ENCODE measurements around the gene VTI1A. TPM values are rescaled to one million over a fixed set of nuclear protein-coding genes. Genes with fewer than 3 reads are reported as not detected.

The VTI1A gene
- polyA plus RNA-seq, 1 donor from 2014 or later: 28.7 TPM

DNA sequence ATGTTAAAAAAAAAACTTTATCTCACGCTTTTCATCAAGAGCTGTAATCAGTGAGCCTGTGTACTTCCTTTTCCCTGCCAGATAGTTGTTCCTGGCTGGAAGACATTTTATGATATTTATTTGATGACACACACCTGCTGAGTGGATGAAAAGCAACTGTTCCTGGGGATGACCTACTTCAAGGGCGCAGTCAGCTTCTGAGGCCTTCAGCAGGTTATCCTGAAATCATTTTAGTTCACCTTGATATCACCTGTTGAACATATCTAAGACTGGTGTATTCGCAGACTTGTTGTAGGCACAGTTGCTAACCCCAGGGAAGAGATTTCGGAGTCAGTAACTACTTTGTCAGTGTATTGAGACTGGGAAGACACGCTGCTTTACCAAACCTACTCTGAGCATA lies 268.6 kb downstream of the VTI1A start:
- no peaks in the 10 kb centered on the region for H4K20me1 ChIP-seq (ENCODE audit: insufficient read depth)

GRCh38 chr10:112716076-112716475 lies 269.1 kb downstream of the VTI1A start:
- Histone ChIP-seq H2AFZ (ENCODE audit: low read depth, low read length) (no peak overlapping the region), H3K36me3 (ENCODE audit: insufficient read depth, low read length) (no peaks in the 10 kb centered on the region), H3K9me3 (ENCODE audit: low read length) (no peaks in the 10 kb centered on the region), H3K9ac (ENCODE audit: low read length) (no peak overlapping the region), H3K27me3 (ENCODE audit: insufficient read depth, low read depth, low read length) (no peaks in the 10 kb centered on the region), H3K4me3 (ENCODE audit: low read length) (no peak overlapping the region), H3K9me2 (ENCODE audit: insufficient read depth, low read length) (no peaks in the 10 kb centered on the region), H3K27ac (ENCODE audit: low read length) (no peak overlapping the region), H3F3A (ENCODE audit: insufficient read depth, low read length, poor library complexity, severe bottlenecking) (no peaks in the 10 kb centered on the region), H4K20me1 (ENCODE audit: insufficient read depth) (no peaks in the 10 kb centered on the region), H3K79me2 (replicated peaks; ENCODE audit: insufficient read depth, low read length) (no peaks in the 10 kb centered on the region), H3K4me2 (ENCODE audit: low read length) (no peak overlapping the region)
- TF ChIP-seq CTCF (IDR thresholded peaks at IDR 0.05; ENCODE audit: poor library complexity, severe bottlenecking) (no peak), POLR2AphosphoS5 (IDR thresholded peaks at IDR 0.05) (no peak), TAF1 (IDR thresholded peaks at IDR 0.05; ENCODE audit: low read depth) (no peak)
- TF ChIP-seq, protein P1, sequence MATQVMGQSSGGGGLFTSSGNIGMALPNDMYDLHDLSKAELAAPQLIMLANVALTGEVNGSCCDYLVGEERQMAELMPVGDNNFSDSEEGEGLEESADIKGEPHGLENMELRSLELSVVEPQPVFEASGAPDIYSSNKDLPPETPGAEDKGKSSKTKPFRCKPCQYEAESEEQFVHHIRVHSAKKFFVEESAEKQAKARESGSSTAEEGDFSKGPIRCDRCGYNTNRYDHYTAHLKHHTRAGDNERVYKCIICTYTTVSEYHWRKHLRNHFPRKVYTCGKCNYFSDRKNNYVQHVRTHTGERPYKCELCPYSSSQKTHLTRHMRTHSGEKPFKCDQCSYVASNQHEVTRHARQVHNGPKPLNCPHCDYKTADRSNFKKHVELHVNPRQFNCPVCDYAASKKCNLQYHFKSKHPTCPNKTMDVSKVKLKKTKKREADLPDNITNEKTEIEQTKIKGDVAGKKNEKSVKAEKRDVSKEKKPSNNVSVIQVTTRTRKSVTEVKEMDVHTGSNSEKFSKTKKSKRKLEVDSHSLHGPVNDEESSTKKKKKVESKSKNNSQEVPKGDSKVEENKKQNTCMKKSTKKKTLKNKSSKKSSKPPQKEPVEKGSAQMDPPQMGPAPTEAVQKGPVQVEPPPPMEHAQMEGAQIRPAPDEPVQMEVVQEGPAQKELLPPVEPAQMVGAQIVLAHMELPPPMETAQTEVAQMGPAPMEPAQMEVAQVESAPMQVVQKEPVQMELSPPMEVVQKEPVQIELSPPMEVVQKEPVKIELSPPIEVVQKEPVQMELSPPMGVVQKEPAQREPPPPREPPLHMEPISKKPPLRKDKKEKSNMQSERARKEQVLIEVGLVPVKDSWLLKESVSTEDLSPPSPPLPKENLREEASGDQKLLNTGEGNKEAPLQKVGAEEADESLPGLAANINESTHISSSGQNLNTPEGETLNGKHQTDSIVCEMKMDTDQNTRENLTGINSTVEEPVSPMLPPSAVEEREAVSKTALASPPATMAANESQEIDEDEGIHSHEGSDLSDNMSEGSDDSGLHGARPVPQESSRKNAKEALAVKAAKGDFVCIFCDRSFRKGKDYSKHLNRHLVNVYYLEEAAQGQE (IDR thresholded peaks at IDR 0.05; ENCODE audit: borderline replicate concordance): no peak

More for the DNA sequence above, 268.6 kb downstream of the VTI1A start:
- no peak overlapping the region for H3K9ac ChIP-seq (ENCODE audit: low read length)
- no peaks in the 10 kb centered on the region for H3K36me3 ChIP-seq (ENCODE audit: insufficient read depth, low read length)
- H3K9me3 ChIP-seq (ENCODE audit: low read length): no peaks in the 10 kb centered on the region
- no peak overlapping the region for H2AFZ ChIP-seq (ENCODE audit: low read depth, low read length)
- H3K4me3 ChIP-seq (ENCODE audit: low read length): no peak overlapping the region
- no peaks in the 10 kb centered on the region for H3F3A ChIP-seq (ENCODE audit: insufficient read depth, low read length, poor library complexity, severe bottlenecking)
- no peak overlapping the region for H3K4me2 ChIP-seq (ENCODE audit: low read length)
- no peak overlapping the region for H3K27ac ChIP-seq (ENCODE audit: low read length)
- H3K79me2 ChIP-seq (replicated peaks; ENCODE audit: insufficient read depth, low read length): no peaks in the 10 kb centered on the region
- no peak for TF ChIP-seq EP300 (conservative IDR thresholded peaks at IDR 0.05; ENCODE audit: poor library complexity, severe bottlenecking)
- no peak for TF ChIP-seq SMC3 (conservative IDR thresholded peaks at IDR 0.05; ENCODE audit: poor library complexity)
- no peak for TF ChIP-seq RAD21 (conservative IDR thresholded peaks at IDR 0.05)
- no peaks in the 10 kb centered on the region for H3K9me2 ChIP-seq (ENCODE audit: insufficient read depth, low read length)
- no peaks in the 10 kb centered on the region for H3K27me3 ChIP-seq (ENCODE audit: insufficient read depth, low read depth, low read length)

- H3K36me3 ChIP-seq (ENCODE audit: insufficient read depth, low read length): no peaks in the 10 kb centered on the region
- no peak overlapping the region for H3K27ac ChIP-seq (ENCODE audit: low read length)
- no peak overlapping the region for H3K4me2 ChIP-seq (ENCODE audit: low read length)
- H3K9me2 ChIP-seq (ENCODE audit: insufficient read depth, low read length): no peaks in the 10 kb centered on the region
- TF ChIP-seq CTCF (IDR thresholded peaks at IDR 0.05; ENCODE audit: poor library complexity, severe bottlenecking): no peak
- TF ChIP-seq MXI1 (conservative IDR thresholded peaks at IDR 0.05; ENCODE audit: poor library complexity, severe bottlenecking): no peak
- no peak for TF ChIP-seq TAF1 (IDR thresholded peaks at IDR 0.05; ENCODE audit: low read depth)
- no peak for TF ChIP-seq RAD21 (conservative IDR thresholded peaks at IDR 0.05)
- TF ChIP-seq SMC3 (conservative IDR thresholded peaks at IDR 0.05; ENCODE audit: poor library complexity): no peak
- TF ChIP-seq, protein P1 (IDR thresholded peaks at IDR 0.05; ENCODE audit: borderline replicate concordance): no peak
- no peak for TF ChIP-seq POLR2AphosphoS5 (IDR thresholded peaks at IDR 0.05)
- TF ChIP-seq EP300 (conservative IDR thresholded peaks at IDR 0.05; ENCODE audit: poor library complexity, severe bottlenecking): no peak
- no peak for TF ChIP-seq EZH2 (IDR thresholded peaks at IDR 0.05; ENCODE audit: borderline replicate concordance, insufficient read depth, low read length, poor library complexity, severe bottlenecking)
- H2AFZ ChIP-seq (ENCODE audit: low read depth, low read length): no peak overlapping the region
- no peaks in the 10 kb centered on the region for H3K9me3 ChIP-seq (ENCODE audit: low read length)
- no peak overlapping the region for H3K9ac ChIP-seq (ENCODE audit: low read length)
- no peak overlapping the region for H3K4me3 ChIP-seq (ENCODE audit: low read length)
- H3K79me2 ChIP-seq (replicated peaks; ENCODE audit: insufficient read depth, low read length): no peaks in the 10 kb centered on the region
- no peaks in the 10 kb centered on the region for H3K27me3 ChIP-seq (ENCODE audit: insufficient read depth, low read depth, low read length)
- H3F3A ChIP-seq (ENCODE audit: insufficient read depth, low read length, poor library complexity, severe bottlenecking): no peaks in the 10 kb centered on the region
- H4K20me1 ChIP-seq (ENCODE audit: insufficient read depth): no peaks in the 10 kb centered on the region
These were observed 270.0 kb downstream of the VTI1A start for GRCh38 chr10:112716924-112717413.
